Astrocyte (in vitro differentiated cells and primary cell): Measurements from ENCODE around the gene PLEKHG3. TPM values are rescaled to one million over a fixed set of nuclear protein-coding genes. Genes with fewer than 3 reads are reported as not detected.

Experiments used
- DNase-seq: peaks from one replicate; pipeline ENCODE4 v3.0.0-alpha.2; 2010; ENCODE audit warnings: low read depth
- FAIRE-seq: peaks from 2 replicates; lab custom pipeline; 2011; peaks lifted over from hg19 to GRCh38; lab: Jason Lieb, UNC
- H2AFZ ChIP-seq: 2 replicates; pipeline ENCODE4 v1.6.0; 2012; ENCODE audit warnings: low read depth, low read length, inconsistent platforms
- H3K27ac ChIP-seq: 2 replicates; pipeline ENCODE4 v1.5.1; 2011; ENCODE audit warnings: low read depth, low read length, inconsistent platforms
- H3K27me3 ChIP-seq: 2 replicates; pipeline ENCODE4 v1.6.0; 2011; ENCODE audit warnings: low read length, inconsistent platforms; ENCODE audit not compliant: insufficient read depth
- H3K36me3 ChIP-seq: 2 replicates; pipeline ENCODE4 v1.5.1; 2011; ENCODE audit warnings: low read length, inconsistent platforms; ENCODE audit not compliant: insufficient read depth
- H3K4me1 ChIP-seq: 2 replicates; pipeline ENCODE4 v1.5.1; 2011; ENCODE audit warnings: low read length, inconsistent platforms; ENCODE audit not compliant: insufficient read depth
- H3K4me2 ChIP-seq: 2 replicates; pipeline ENCODE4 v1.6.0; 2012; ENCODE audit warnings: low read length, inconsistent platforms
- H3K4me3 ChIP-seq: 2 replicates; pipeline ENCODE4 v1.5.1; 2011; ENCODE audit warnings: low read depth, mild to moderate bottlenecking, low read length, inconsistent platforms; ENCODE audit not compliant: insufficient read depth
- H3K79me2 ChIP-seq: 2 replicates; pipeline ENCODE4 v1.6.0; 2012; ENCODE audit warnings: mild to moderate bottlenecking, low read length, inconsistent platforms; ENCODE audit not compliant: insufficient read depth
- H3K9ac ChIP-seq: 2 replicates; pipeline ENCODE4 v1.6.0; 2012; ENCODE audit warnings: mild to moderate bottlenecking, low read length, inconsistent platforms
- H3K9me3 ChIP-seq: 2 replicates; pipeline ENCODE4 v1.5.1; 2012; ENCODE audit warnings: low read depth, mild to moderate bottlenecking, low read length, inconsistent platforms; ENCODE audit not compliant: insufficient read depth
- H4K20me1 ChIP-seq: 2 replicates; pipeline ENCODE4 v1.6.0; 2012; ENCODE audit warnings: low read length, inconsistent platforms; ENCODE audit not compliant: insufficient read depth
- H3K27ac Mint-ChIP-seq: one replicate; pipeline ENCODE4 v1.8.0; 2021; ENCODE audit warnings: mild to moderate bottlenecking, mixed read lengths; ENCODE audit not compliant: unreplicated experiment
- H3K27me3 Mint-ChIP-seq: one replicate; pipeline ENCODE4 v1.8.0; 2021; ENCODE audit warnings: low read depth, mixed read lengths; ENCODE audit not compliant: unreplicated experiment
- H3K36me3 Mint-ChIP-seq: one replicate; pipeline ENCODE4 v1.8.0; 2021; ENCODE audit warnings: low read depth, mixed read lengths; ENCODE audit not compliant: unreplicated experiment
- H3K4me1 Mint-ChIP-seq: one replicate; pipeline ENCODE4 v1.8.0; 2021; ENCODE audit warnings: low read depth, mixed read lengths; ENCODE audit not compliant: unreplicated experiment
- H3K4me3 Mint-ChIP-seq: one replicate; pipeline ENCODE4 v1.8.0; 2021; ENCODE audit warnings: mild to moderate bottlenecking, moderate library complexity, mixed read lengths; ENCODE audit not compliant: unreplicated experiment
- H3K9me3 Mint-ChIP-seq: one replicate; pipeline ENCODE4 v1.8.0; 2021; ENCODE audit warnings: mild to moderate bottlenecking, mixed read lengths; ENCODE audit not compliant: unreplicated experiment
- EZH2 ChIP-seq: IDR thresholded peaks from 2 replicates; pipeline ENCODE4 v1.6.1; 2012; ENCODE audit warnings: mild to moderate bottlenecking, low read length, inconsistent platforms; ENCODE audit not compliant: insufficient read depth
- total RNA-seq: library from RNA; stranded (reverse); gene quantifications from 2 replicates; pipeline ENCODE4 v1.2.1, GENCODE V29; 2021
- TF ChIP-seq, protein P1 (sequence below): IDR thresholded peaks from 2 replicates; pipeline ENCODE4 v1.5.1; 2011; ENCODE audit warnings: low read depth, mild to moderate bottlenecking, inconsistent platforms, low read length, moderate library complexity; ENCODE audit not compliant: insufficient read depth

The PLEKHG3 gene
- total RNA-seq, 1 donor from 2014 or later: 98.6 TPM

DNA sequence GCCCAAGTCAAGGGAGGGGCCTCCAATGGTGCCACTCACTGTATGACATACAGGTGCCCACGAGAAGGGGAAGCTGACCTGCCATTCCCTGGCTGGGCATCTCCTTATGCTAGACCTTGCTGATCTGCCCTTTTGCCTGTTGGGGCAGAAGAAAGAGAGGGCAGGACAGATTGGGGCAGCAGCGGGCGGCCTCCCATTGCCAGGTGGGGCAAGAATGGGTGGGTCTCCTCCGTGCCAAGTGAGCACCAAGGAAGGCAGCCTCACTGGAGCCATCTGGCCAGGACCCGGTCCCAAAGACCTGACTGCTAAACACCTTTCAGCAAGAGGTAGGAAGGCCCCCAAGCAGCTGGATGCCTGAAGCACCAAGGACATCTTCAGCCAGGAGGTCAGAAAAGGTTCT lies 50.5 kb downstream of the PLEKHG3 start:
- Histone ChIP-seq H2AFZ (no peak overlapping the region), H3K27ac (no peak overlapping the region), H3K27me3 (no peaks in the 10 kb centered on the region), H3K9ac (no peak overlapping the region), H3K9me3 (no peaks in the 10 kb centered on the region), H3K79me2 (no peaks in the 10 kb centered on the region), H3K4me2 (no peak overlapping the region), H4K20me1 (no peaks in the 10 kb centered on the region), H3K4me3 (no peak overlapping the region), H3K4me1 (peaks cover 27% of the 10 kb centered on the region), H3K36me3 (no peaks in the 10 kb centered on the region)
- Mint-ChIP-seq H3K9me3 (no peaks in the 10 kb centered on the region), H3K4me3 (no peak overlapping the region), H3K27ac (no peak overlapping the region), H3K36me3 (peaks cover 2% of the 10 kb centered on the region), H3K27me3 (no peaks in the 10 kb centered on the region), H3K4me1 (peaks cover 37% of the 10 kb centered on the region)
- FAIRE-seq: no peak
- no peak for TF ChIP-seq EZH2
- TF ChIP-seq, protein P1, sequence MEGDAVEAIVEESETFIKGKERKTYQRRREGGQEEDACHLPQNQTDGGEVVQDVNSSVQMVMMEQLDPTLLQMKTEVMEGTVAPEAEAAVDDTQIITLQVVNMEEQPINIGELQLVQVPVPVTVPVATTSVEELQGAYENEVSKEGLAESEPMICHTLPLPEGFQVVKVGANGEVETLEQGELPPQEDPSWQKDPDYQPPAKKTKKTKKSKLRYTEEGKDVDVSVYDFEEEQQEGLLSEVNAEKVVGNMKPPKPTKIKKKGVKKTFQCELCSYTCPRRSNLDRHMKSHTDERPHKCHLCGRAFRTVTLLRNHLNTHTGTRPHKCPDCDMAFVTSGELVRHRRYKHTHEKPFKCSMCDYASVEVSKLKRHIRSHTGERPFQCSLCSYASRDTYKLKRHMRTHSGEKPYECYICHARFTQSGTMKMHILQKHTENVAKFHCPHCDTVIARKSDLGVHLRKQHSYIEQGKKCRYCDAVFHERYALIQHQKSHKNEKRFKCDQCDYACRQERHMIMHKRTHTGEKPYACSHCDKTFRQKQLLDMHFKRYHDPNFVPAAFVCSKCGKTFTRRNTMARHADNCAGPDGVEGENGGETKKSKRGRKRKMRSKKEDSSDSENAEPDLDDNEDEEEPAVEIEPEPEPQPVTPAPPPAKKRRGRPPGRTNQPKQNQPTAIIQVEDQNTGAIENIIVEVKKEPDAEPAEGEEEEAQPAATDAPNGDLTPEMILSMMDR: no peak
- no peak for DNase-seq

- Mint-ChIP-seq H3K27ac (no peak overlapping the region), H3K36me3 (peaks cover 2% of the 10 kb centered on the region), H3K9me3 (no peaks in the 10 kb centered on the region), H3K27me3 (no peaks in the 10 kb centered on the region), H3K4me3 (no peak overlapping the region), H3K4me1 (peaks cover 47% of the 10 kb centered on the region)
- Histone ChIP-seq H3K4me2 (no peak overlapping the region), H3K9ac (no peak overlapping the region), H4K20me1 (no peaks in the 10 kb centered on the region), H2AFZ (no peak overlapping the region), H3K4me3 (no peak overlapping the region), H3K36me3 (no peaks in the 10 kb centered on the region), H3K27me3 (no peaks in the 10 kb centered on the region), H3K79me2 (no peaks in the 10 kb centered on the region), H3K4me1 (peaks cover 32% of the 10 kb centered on the region), H3K9me3 (no peaks in the 10 kb centered on the region), H3K27ac (no peak overlapping the region)
- no peak for TF ChIP-seq EZH2
- TF ChIP-seq, protein P1: no peak
- DNase-seq: peak; percentile 42
- no peak for FAIRE-seq
These were observed 51.6 kb downstream of the PLEKHG3 start for GRCh38 chr14:64755781-64756221.

GRCh38 chr14:64756712-64757111 lies 52.5 kb downstream of the PLEKHG3 start:
- H3K27ac Mint-ChIP-seq: peak overlapping the region; percentile 29
- no peak overlapping the region for H3K4me3 Mint-ChIP-seq
- H3K4me1 ChIP-seq: peaks cover 41% of the 10 kb centered on the region
- no peaks in the 10 kb centered on the region for H3K36me3 ChIP-seq
- DNase-seq (no peak), FAIRE-seq (no peak)
- H3K36me3 Mint-ChIP-seq: no peaks in the 10 kb centered on the region
- no peaks in the 10 kb centered on the region for H3K9me3 Mint-ChIP-seq
- H2AFZ ChIP-seq: no peak overlapping the region
- H3K4me1 Mint-ChIP-seq: peaks cover 56% of the 10 kb centered on the region
- H3K4me3 ChIP-seq: no peak overlapping the region
- no peak for TF ChIP-seq EZH2
- TF ChIP-seq, protein P1: no peak
- no peaks in the 10 kb centered on the region for H4K20me1 ChIP-seq
- H3K9me3 ChIP-seq: no peaks in the 10 kb centered on the region
- H3K27ac ChIP-seq: no peak overlapping the region
- no peak overlapping the region for H3K4me2 ChIP-seq
- no peaks in the 10 kb centered on the region for H3K79me2 ChIP-seq
- H3K27me3 Mint-ChIP-seq: no peaks in the 10 kb centered on the region
- no peak overlapping the region for H3K9ac ChIP-seq
- no peaks in the 10 kb centered on the region for H3K27me3 ChIP-seq
